BLaER1 (cell line): ENCODE results near the gene ACADM.
"Not testable (repeated sequence)": the region's sequence is repeated elsewhere in the genome, so short reads cannot be mapped to it uniquely, and the experiment has no call there.

ENCODE experiments used
- H3K27ac ChIP-seq: shearing (Covaris generic); formaldehyde crosslinking; 2 replicates; pipeline ENCODE4 v1.8.1; 2022
- H3K27me3 ChIP-seq: shearing (Covaris generic); formaldehyde crosslinking; 2 replicates; pipeline ENCODE4 v1.8.1; 2022
- H3K36me3 ChIP-seq: shearing (Covaris generic); formaldehyde crosslinking; 2 replicates; pipeline ENCODE4 v1.8.1; 2022
- H3K4me1 ChIP-seq: shearing (Covaris generic); formaldehyde crosslinking; 2 replicates; pipeline ENCODE4 v1.8.1; 2022
- H3K4me2 ChIP-seq: shearing (Covaris generic); formaldehyde crosslinking; 2 replicates; pipeline ENCODE4 v1.8.1; 2022
- H3K4me3 ChIP-seq: shearing (Covaris generic); formaldehyde crosslinking; 2 replicates; pipeline ENCODE4 v1.8.1; 2022
- H3K9ac ChIP-seq: shearing (Covaris generic); formaldehyde crosslinking; 2 replicates; pipeline ENCODE4 v1.8.1; 2022
- H3K9me3 ChIP-seq: shearing (Covaris generic); formaldehyde crosslinking; 2 replicates; pipeline ENCODE4 v1.8.1; 2022
- H4K20me1 ChIP-seq: shearing (Covaris generic); formaldehyde crosslinking; 2 replicates; pipeline ENCODE4 v1.8.1; 2022
- Cebpa-rat ChIP-seq: shearing (Covaris generic); IDR thresholded peaks from 2 replicates; pipeline ENCODE4 v1.8.1; 2022

ACADM gene

DNA sequence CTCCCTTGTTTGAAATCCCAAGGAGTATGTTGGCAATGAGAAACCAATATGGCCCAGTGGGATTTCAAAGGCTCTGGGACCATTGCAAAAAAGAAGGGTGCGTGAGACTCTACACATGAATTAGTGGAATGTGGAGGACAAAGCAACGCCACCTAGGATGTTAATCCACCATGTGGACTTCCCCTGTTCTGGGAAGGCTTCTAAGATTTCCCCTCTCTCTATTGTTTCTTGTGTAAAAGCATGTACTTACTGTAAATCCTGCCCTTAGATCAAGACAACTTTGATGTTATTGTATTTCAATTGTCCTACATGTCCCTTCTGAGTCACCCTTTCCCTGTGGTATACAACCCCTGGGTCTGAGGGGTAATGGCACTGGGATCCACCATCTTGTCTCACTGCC, 4.7 kb upstream of the ACADM start:
- no peak overlapping the region for H3K27ac ChIP-seq
- H3K9ac ChIP-seq: no peak overlapping the region
- TF ChIP-seq Cebpa-rat: no peak
- no peaks in the 10 kb centered on the region for H3K36me3 ChIP-seq
- H3K9me3 ChIP-seq: no peaks in the 10 kb centered on the region
- H3K4me3 ChIP-seq: no peak overlapping the region
- no peaks in the 10 kb centered on the region for H3K27me3 ChIP-seq
- no peak overlapping the region for H3K4me2 ChIP-seq
- H3K4me1 ChIP-seq: peaks cover 8% of the 10 kb centered on the region
- no peaks in the 10 kb centered on the region for H4K20me1 ChIP-seq

DNA sequence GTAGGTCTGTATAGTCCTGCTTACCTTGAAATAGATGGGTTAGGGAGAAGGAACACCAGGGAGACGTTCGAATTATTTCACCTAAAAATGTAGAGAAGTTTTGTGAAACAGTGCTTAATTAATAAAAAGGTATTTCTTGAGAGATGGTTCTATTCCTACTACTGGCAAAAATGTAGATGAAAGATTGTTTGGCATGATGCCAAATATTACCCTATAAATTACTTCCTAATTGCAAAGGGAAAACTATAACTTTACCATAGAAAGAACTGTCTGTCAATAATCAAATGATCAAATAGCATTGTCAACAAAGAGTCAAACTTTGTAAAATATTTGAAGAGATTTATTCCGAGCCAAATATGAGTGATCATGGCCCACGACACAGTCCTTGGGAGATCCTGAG, 4.2 kb upstream of the ACADM start:
- Histone ChIP-seq H3K4me3 (no peak overlapping the region), H4K20me1 (peaks cover under 1% of the 10 kb centered on the region; the same call in 1 of the 2 replicates), H3K4me2 (no peak overlapping the region), H3K4me1 (peaks cover 9% of the 10 kb centered on the region), H3K36me3 (no peaks in the 10 kb centered on the region), H3K27ac (no peak overlapping the region), H3K9me3 (no peaks in the 10 kb centered on the region), H3K9ac (no peak overlapping the region), H3K27me3 (no peaks in the 10 kb centered on the region)
- TF ChIP-seq Cebpa-rat: no peak

DNA sequence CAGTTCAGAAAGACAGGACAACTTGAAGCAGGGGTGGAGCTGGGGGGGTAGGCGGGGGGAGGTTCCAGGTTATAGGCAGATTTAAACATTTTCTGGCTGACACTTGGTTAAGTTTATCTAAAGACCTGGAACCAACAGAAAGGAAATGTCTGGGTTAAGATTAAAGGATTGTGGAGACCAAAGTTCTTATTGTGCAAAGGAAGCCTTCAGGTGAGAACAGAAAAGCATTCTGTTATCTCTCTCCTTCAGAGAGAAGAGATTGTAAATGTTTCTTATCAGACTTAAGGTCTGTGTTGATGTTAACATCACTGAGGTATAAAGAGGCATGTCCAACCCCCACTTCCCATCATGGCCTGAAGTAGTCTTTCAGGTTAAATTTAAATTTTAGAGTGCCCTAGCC, 3.7 kb upstream of the ACADM start:
- TF ChIP-seq Cebpa-rat: no peak
- Histone ChIP-seq H3K27ac (no peak overlapping the region), H3K4me3 (no peak overlapping the region), H3K9ac (no peak overlapping the region), H3K4me1 (peaks cover 14% of the 10 kb centered on the region), H3K36me3 (no peaks in the 10 kb centered on the region), H3K4me2 (no peak overlapping the region), H3K27me3 (no peaks in the 10 kb centered on the region), H4K20me1 (peaks cover 5% of the 10 kb centered on the region; the same call in 1 of the 2 replicates), H3K9me3 (no peaks in the 10 kb centered on the region)

DNA sequence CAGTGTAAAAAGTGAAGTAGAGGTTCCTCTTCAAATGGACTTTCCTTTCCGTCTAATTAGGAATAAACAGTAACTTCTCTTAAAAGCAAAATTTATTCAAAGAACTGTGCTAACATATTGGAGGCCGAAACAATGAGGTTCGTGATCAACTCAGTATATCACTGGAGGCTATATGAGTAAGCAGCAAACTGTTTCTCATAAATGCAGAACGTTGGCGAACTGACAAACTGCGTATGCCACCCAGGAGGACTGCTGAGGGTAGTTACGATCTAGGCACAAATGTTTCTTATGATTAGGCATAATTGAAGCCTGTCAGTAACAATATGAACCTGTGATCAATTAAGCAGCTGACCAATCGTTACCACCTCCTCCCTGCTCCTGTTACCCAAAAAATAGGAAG, 2.3 kb upstream of the ACADM start:
- not testable (repeated sequence) for H3K27me3 ChIP-seq, H3K9me3 ChIP-seq, H3K36me3 ChIP-seq, H3K4me3 ChIP-seq, H3K9ac ChIP-seq, H3K4me2 ChIP-seq, H3K27ac ChIP-seq
- Histone ChIP-seq H3K4me1 (peaks cover 29% of the 10 kb centered on the region), H4K20me1 (peaks cover 20% of the 10 kb centered on the region)

DNA sequence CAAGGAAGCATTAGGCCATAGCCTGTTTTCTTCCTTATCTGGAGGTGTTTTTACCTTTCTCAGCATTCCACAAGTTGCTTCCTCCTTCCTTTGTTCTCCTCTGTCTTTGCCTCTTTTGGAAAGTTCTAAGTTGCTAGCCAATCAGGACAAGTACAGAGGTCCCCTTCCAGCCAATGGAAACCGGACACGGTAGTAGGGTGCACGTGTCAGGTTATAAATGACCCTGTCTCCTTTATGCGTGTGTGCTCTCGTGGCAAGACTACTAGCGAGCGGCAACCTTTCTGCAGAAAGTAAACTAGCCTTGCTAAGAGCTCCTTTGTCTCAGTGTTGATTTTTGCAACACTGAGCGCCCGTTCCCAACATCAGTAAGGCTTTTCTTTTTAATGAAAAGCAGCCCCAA, 1.5 kb upstream of the ACADM start:
- Histone ChIP-seq H3K4me2 (no peak overlapping the region), H3K4me3 (no peak overlapping the region), H3K4me1 (peaks cover 36% of the 10 kb centered on the region), H3K9ac (no peak overlapping the region), H3K27me3 (no peaks in the 10 kb centered on the region), H4K20me1 (peaks cover 27% of the 10 kb centered on the region), H3K9me3 (no peaks in the 10 kb centered on the region), H3K27ac (no peak overlapping the region), H3K36me3 (0 out of 2 replicates have a peak, but pooled peaks cover 5% of the 10 kb centered on the region)
- TF ChIP-seq Cebpa-rat: no peak

GRCh38 chr1:75723989-75724471, 479 bp upstream of the ACADM start:
- H3K27ac ChIP-seq: peak overlapping the region; percentile 91
- H3K4me1 ChIP-seq: peaks cover 36% of the 10 kb centered on the region
- no peak for TF ChIP-seq Cebpa-rat
- H3K27me3 ChIP-seq: no peaks in the 10 kb centered on the region
- H3K9ac ChIP-seq: peak overlapping the region; percentile 94
- peaks cover 30% of the 10 kb centered on the region for H4K20me1 ChIP-seq
- 0 out of 2 replicates have a peak, but pooled peaks cover 5% of the 10 kb centered on the region for H3K36me3 ChIP-seq
- peak overlapping the region; percentile 93 for H3K4me3 ChIP-seq
- H3K4me2 ChIP-seq: peak overlapping the region; percentile 88
- no peaks in the 10 kb centered on the region for H3K9me3 ChIP-seq

DNA sequence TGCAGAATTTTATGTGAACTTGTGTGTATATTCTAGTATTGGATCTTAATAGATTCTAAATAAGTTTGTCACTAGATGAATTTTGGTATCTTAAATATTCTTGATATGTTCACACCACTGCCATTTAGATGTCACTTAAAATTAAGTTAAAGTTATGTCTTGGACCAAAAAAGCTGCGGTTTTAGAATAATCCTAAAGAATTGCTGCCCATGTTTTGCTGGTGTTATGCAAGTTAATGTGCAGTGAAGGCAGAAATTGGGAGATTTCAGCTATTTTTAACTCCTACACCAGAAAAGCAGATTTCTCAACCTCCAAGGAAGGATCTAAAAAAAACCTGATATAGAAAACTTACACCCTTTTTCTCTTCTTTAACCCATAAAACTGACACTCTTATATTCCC, 757 bp downstream of the ACADM start:
- Histone ChIP-seq H3K27ac (peak overlapping the region; percentile 91), H3K4me2 (peak overlapping the region; percentile 81), H4K20me1 (peaks cover 41% of the 10 kb centered on the region), H3K4me1 (peaks cover 36% of the 10 kb centered on the region), H3K4me3 (peak overlapping the region; percentile 93), H3K9me3 (no peaks in the 10 kb centered on the region), H3K36me3 (peaks cover 16% of the 10 kb centered on the region), H3K27me3 (no peaks in the 10 kb centered on the region), H3K9ac (peak overlapping the region; percentile 94)
- TF ChIP-seq Cebpa-rat: no peak

GRCh38 chr1:75725861-75726361, 1.4 kb downstream of the ACADM start:
- H3K27me3 ChIP-seq: no peaks in the 10 kb centered on the region
- peak overlapping the region; percentile 81 for H3K4me2 ChIP-seq
- peaks cover 36% of the 10 kb centered on the region for H3K4me1 ChIP-seq
- peak overlapping the region; percentile 91 for H3K27ac ChIP-seq
- H3K36me3 ChIP-seq: peaks cover 22% of the 10 kb centered on the region
- H3K9me3 ChIP-seq: no peaks in the 10 kb centered on the region
- TF ChIP-seq Cebpa-rat: no peak
- peak overlapping the region; percentile 94 for H3K9ac ChIP-seq
- H4K20me1 ChIP-seq: peaks cover 47% of the 10 kb centered on the region
- H3K4me3 ChIP-seq: peak overlapping the region; percentile 93

DNA sequence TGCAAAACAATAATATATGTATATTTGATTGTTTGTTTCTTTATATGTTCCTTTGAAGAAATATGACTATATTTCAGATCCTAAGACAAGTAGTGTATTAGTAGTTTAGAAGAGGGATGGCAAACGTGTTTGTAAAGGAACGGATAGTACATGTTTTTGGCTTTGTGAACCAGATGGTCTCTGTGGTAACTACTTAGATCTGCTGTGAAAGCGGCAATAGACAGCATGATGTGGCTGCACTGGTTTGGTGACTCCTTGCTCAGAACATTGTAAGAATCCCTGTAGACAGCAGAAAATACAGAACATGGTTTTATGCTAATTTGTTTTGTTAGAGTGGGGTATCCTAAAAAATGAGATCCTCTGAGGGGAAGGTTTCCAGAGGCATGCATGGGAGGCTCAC, 3.1 kb downstream of the ACADM start:
- Histone ChIP-seq H3K9me3 (no peaks in the 10 kb centered on the region), H3K4me1 (peaks cover 36% of the 10 kb centered on the region), H4K20me1 (peaks cover 55% of the 10 kb centered on the region), H3K4me3 (no peak overlapping the region), H3K36me3 (peaks cover 31% of the 10 kb centered on the region), H3K4me2 (peak overlapping the region; percentile 81), H3K27ac (no peak overlapping the region; the same call in 1 of the 2 replicates), H3K27me3 (no peaks in the 10 kb centered on the region), H3K9ac (no peak overlapping the region)
- no peak for TF ChIP-seq Cebpa-rat

GRCh38 chr1:75730432-75730831, 5.9 kb downstream of the ACADM start:
- Histone ChIP-seq H3K4me1 (peaks cover 25% of the 10 kb centered on the region), H3K36me3 (peaks cover 58% of the 10 kb centered on the region), H3K9ac (no peak overlapping the region)

GRCh38 chr1:75731881-75732280, 7.4 kb downstream of the ACADM start:
- no peaks in the 10 kb centered on the region for H3K9me3 ChIP-seq
- H3K27me3 ChIP-seq: no peaks in the 10 kb centered on the region
- no peak overlapping the region for H3K27ac ChIP-seq
- no peak for TF ChIP-seq Cebpa-rat
- peaks cover 11% of the 10 kb centered on the region for H3K4me1 ChIP-seq
- H3K4me3 ChIP-seq: no peak overlapping the region
- H3K9ac ChIP-seq: no peak overlapping the region
- peaks cover 39% of the 10 kb centered on the region for H4K20me1 ChIP-seq
- peaks cover 63% of the 10 kb centered on the region for H3K36me3 ChIP-seq
- no peak overlapping the region for H3K4me2 ChIP-seq

More at GRCh38 chr1:75730432-75730831, 5.9 kb downstream of the ACADM start:
- Histone ChIP-seq H3K4me2 (no peak overlapping the region), H3K4me3 (no peak overlapping the region), H4K20me1 (peaks cover 53% of the 10 kb centered on the region), H3K27ac (no peak overlapping the region), H3K27me3 (no peaks in the 10 kb centered on the region), H3K9me3 (no peaks in the 10 kb centered on the region)
- no peak for TF ChIP-seq Cebpa-rat
